Endometrial microvascular endothelial cells (primary cell): ENCODE measurements around the gene NDRG2. TPM values are rescaled to one million over a fixed set of nuclear protein-coding genes. Genes with fewer than 3 reads are reported as not detected.
"Not testable (repeated sequence)": the region's sequence is repeated elsewhere in the genome, so short reads cannot be mapped to it uniquely, and the experiment has no call there.

Source experiments
- in situ Hi-C: cut with HindIII; loops from 2 replicates; pipeline ENCODE4 v1.10.0; 2017; ENCODE audit warnings: low sequenced_read_pairs, low pct_unique_long_range_greater_than_20kb; ENCODE audit errors: inconsistent ontology term
- total RNA-seq: library from RNA; depleted of rRNA; stranded (reverse); fragments of >200 nt; gene quantifications from one replicate; pipeline ENCODE4 v1.2.3, GENCODE V29; 2015; ENCODE audit errors: inconsistent ontology term

NDRG2 gene
- total RNA-seq, 1 donor from 2014 or later: not detected

DNA sequence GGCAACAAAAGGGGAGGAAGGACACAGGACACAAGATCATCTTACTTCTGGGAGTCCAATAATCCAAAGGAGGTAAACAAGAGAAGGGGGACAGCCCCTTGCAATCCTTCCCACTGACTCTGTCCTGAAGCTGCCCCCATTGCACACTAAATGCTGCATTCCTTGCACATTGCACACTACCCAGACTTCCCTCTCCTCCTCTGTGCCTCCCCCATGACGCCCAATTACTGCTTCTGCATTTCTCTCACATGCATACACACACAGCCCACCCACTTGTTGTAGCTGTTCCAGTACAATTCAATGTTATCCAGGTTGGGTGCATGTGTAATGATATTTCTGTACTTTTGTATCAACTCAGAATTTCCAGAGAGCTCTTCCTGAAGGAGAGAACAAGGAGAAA is 5.5 kb downstream of the NDRG2 start:
- in situ Hi-C loops: no loop called here

GRCh38 chr14:21018781-21019180 is 6.1 kb downstream of the NDRG2 start:
- in situ Hi-C loops: no loop called here

DNA sequence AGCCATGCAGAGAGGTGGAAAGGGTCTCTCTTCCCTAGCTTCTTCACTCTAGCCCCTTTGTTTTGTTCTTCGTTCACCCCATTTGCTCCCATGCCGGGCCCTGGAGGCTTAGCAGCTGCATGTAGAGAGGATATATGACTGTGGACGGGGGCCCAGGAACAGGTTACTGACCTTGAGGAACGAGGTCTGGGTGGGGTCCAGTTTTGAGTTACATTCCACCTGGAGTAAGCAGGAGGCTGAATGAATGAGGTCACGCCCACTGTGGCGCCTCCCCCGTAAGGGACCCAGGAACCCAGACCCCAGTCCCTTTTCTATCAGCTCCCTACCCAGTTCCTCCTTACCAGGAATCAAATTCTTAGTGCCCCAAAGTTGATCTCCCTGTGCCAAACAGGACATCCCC is 6.6 kb downstream of the NDRG2 start:
- in situ Hi-C loops: no loop called here

- in situ Hi-C loops: no loop called here
These were observed 7.2 kb downstream of the NDRG2 start for GRCh38 chr14:21017528-21018245.

DNA sequence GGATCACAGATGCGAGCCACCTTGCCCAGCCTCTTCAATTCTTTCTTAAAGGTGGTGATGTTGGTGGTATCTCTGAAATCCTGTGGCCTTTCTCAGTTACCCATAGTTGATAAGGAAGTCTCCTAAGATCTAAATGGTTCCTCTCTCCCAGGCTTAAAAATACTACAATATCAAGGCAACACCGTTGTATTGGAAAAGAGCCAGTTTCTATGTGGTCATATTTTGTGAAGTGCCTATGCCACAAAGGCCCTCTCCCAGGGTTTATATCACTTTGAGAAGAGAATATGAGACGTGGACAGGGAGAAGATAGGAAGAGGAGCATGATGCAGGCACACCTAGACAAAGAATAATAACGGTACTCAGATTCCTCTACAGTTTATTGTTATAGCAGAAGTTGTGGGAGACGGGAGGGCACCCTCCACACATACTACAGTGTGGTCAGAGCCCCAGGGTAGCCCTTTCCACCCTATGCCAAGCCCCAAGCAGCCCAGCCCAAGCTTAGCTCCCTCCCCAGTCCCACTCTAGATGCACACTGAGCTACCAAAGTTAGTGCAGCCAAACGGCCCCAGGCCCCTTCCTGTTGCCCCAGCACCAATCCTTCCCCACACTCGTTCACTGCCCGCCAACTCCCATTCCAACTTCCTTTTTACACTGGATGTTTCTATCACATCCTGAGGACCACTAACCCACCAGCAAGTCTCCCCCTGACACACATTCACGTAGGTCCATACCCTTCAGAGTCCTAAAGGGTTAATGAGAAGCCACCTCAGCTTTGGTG is 8.3 kb downstream of the NDRG2 start:
- in situ Hi-C loops: no loop called here

DNA sequence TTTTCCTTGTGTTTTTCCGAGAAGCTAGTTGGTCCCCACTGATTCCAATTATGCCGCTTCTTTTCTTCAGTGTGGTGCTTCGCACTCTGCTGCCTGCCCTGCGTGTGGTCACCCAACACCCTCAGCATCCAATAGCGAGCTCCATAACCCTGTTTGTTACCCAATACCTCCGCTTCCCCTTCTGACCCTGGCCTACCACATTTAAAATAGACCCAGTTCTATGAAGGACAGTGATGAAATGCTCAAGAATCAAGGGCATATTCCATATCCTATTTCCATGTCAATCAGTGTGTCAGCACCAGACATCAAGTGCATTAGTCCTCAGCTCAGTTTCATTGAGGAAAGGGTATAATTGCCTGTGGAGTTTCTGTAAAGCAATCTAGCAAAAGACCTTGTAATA is 9.5 kb downstream of the NDRG2 start:
- in situ Hi-C loops: no loop called here

GRCh38 chr14:21014761-21015190 is 10.1 kb downstream of the NDRG2 start:
- in situ Hi-C loops: no loop called here

DNA sequence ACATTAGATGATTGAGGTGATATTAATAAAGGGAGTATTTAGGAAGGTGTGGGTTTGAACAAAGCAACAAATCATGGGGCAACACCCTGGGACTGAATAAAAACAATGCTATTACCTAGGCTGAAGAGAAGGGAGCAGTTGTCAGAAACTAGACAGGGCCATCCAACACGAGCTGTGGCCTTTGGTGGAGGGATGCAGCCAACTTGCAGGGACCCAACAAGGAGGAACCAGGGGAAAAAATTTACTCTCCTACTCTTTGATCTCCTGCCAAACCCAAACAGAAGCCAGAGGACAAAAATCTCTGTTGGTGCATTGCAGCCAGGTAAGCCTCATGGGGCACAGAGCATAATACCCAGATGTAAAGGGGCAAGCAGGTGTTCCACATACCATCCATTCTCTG is 13.7 kb downstream of the NDRG2 start:
- in situ Hi-C loops: no loop called here

GRCh38 chr14:21009721-21010120 is 15.1 kb downstream of the NDRG2 start:
- in situ Hi-C loops: not testable (repeated sequence)

DNA sequence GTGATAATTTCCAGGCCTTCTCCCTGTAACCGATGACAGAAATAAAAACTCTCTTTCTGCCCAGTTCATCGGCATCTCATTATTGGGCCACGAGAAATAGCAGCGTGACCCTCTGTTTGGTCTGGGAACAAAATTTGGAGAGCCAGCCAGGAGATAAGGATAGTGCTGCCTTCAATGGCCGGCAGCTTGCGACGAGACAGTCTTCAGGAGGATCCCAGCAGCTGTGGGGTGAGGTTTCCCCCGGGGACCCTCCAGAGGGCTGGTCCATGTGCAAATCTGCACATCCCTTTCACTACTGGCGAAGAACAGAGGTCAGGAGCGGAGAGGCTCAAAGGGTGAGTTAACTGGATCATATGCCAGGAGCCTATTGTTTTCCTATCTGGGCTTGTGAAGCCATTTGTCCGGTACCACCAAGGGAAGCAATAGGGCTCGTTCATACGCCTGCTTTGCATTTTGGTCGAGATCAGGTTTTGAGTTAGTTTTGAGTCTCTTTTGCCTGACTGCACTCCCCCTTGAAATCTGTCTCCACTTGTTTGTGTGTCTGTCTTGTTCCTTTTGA is 21.0 kb downstream of the NDRG2 start:
- in situ Hi-C loops: no loop called here

DNA sequence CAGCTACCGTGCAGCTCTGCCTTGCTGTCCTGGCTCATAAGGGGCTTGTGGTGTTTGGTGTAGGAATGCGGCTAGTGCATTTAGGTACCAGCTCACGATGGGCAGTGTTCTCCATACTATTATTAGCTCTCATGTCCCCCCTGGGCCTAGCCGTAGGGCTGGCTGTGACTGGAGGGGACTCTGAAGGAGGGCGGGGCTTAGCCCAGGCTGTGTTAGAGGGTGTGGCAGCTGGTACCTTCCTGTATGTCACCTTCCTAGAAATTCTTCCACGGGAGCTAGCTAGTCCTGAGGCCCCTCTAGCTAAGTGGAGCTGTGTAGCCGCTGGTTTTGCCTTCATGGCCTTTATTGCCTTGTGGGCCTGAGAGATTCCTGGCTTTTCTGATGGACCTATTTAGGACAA is 23.6 kb downstream of the NDRG2 start:
- in situ Hi-C loops: no loop called here

DNA sequence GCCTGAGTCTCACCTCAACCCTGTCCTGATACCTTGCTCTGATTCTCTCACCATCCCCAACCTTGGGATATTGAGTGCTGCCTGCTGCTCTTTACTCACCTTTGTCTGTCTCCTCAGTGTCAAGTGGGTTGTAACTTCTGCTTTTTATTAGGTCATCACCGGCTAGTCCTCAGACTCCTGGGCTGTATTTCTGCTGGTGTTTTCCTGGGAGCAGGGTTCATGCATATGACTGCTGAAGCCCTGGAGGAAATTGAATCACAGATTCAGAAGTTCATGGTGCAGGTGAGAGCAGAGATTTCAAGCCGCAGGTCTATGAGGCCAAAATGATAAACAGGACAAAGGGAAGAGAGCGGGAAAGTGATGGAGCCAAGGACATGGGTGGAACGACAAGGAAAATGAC is 25.3 kb downstream of the NDRG2 start:
- in situ Hi-C loops: no loop called here

DNA sequence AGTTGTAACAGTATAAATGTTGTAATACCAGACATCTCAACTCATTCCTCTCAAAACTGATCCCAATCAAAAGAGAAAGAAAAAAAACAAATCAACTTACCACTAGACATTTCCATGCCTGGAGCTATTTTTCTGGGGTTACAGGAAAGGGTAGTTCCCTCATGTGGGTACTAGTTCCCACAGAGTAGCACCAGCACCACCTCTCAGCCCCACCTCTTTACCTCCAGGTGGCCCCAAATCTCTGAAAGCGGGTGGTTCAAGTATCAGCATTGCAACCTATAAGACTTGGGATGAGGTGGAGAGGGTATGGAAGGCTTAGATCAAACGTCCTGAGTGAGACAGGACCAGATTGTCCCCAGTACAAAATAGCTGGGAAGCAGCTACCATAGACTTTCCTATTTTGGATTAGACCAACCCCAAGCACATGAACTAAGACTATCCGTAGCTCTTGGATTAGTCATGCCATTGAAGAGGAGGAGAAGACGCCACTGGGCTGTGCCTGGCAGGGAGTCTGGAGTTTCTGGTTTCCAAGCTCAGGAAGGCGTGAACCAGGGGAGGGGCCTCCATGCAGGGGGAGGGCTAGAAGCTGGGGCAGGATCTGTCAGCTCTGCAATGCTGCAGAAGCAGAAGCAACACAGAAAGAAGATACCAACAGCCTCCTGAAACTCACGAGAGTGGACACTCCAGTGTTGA is 26.0 kb downstream of the NDRG2 start, which contains the start of gene SLC39A2:
SLC39A2 (plus strand) TSS at position 620 of the 693 bp plus-strand sequence. CDS start 154 bp downstream, outside the sequence.
- in situ Hi-C loops: no loop called here

- in situ Hi-C loops: no loop called here
These were observed 26.7 kb downstream of the NDRG2 start for GRCh38 chr14:20998139-20998538.

- in situ Hi-C loops: no loop called here
These were observed 27.3 kb downstream of the NDRG2 start for GRCh38 chr14:20997564-20997963.

DNA sequence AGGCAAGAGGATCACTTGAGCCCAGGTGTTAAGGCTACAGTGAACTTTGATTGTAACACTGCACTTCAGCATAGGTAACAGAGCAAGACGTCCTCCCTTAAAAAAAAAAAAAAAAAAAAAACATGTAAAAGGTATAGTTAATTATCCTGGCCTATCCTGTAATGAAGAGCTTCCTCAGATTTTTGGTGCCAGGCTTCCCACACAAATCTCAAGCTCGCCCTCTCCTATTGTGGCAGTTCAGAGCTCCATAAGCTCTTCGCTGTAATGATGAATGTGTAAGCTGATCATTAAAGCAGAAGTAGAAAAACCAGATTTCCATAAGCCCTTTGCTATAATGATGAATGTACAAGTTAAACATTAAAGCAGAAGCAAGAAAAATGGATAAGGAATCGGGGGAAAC is 27.7 kb downstream of the NDRG2 start:
- in situ Hi-C loops: no loop called here

DNA sequence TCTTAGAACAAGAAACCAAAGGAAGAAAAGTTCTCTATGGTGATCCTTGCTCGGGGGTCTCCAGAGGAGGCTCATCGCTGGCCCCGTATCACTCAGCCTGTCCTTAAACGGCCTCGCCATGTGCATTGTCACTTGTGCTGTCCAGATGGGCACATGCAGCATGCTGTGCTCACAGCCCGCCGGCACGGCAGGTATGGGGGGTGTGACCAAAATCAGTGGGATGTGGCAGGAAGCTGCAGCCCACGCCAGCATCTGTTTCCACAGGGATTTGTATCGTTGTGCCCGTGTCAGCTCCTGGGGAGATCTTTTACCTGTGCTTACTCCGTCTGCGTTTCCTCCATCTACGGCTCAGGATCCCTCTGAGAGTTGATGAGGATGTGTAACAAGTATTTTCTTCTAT is 28.3 kb downstream of the NDRG2 start:
- in situ Hi-C loops: no loop called here

DNA sequence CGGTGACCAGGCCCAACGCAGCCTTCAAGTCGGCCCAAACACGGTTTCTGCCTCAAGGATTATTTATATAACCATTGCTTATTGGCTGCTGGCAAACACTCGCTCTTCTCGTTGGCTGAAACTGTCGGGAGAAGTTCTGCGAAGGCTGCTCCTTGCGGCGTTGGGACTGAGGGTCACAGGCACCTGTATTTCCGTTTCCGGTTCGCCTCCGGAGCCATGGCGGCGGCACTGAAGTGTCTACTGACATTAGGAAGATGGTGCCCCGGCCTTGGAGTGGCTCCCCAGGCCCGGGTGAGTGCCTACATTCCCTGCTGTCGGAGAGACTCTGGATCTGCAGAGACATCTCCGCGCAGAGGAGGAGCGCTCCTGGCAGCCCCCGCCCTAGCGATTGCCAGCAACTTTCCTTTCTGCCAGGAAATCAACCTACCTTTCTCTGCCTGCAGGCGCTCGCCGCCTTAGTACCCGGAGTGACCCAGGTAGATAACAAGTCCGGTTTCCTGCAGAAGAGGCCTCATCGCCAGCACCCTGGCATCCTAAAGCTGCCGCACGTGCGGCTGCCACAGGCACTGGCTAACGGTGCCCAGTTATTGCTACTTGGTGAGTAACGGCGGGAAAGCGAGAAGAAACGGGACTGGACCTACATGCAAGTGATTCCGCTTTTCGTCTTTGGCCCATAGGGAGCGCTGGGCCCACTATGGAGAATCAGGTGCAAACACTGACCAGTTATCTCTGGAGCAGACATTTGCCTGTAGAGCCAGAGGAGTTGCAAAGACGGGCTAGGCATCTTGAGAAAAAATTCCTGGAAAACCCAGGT is 34.9 kb downstream of the NDRG2 start, which contains the start of gene METTL17:
METTL17 (plus strand) TSS at position 194 of the 814 bp plus-strand sequence; CDS start at position 217, 23 bp downstream.
- in situ Hi-C loops: no loop called here

- in situ Hi-C loops: no loop called here
These were observed 35.4 kb downstream of the NDRG2 start for GRCh38 chr14:20989471-20989786.
